HCT116 (cell line): ENCODE data around the gene SMIM10L2A. TPM values are rescaled to one million over a fixed set of nuclear protein-coding genes. Genes with fewer than 3 reads are reported as not detected.

Experiments used
- ATAC-seq: fragments of 200-7000 bp; cut with Tn5 transposase; 2 replicates; pipeline ENCODE4 v1.9.1; 2020; ENCODE audit warnings: mild to moderate bottlenecking, moderate library complexity
- BruUV-seq: library from RNA; stranded (reverse); fragments of 400-500 nt; replicated peaks from 2 replicates; lab custom pipeline; 2021; lab: Mats Ljungman, UMichigan
- CTCF ChIA-PET: fragments of 300-600 bp; sonication (Branson Sonifier 250); formaldehyde crosslinking; loops from one replicate; lab custom pipeline; 2021; ENCODE audit warnings: antibody characterized with exemption; lab: Charles Lee
- POLR2A ChIA-PET: fragments of 300-600, 350-600 bp; sonication (Branson Sonifier 250); formaldehyde crosslinking; loops from one replicate; lab custom pipeline; 2021; ENCODE audit warnings: antibody characterized with exemption; lab: Charles Lee
- RAD21 ChIA-PET, 2 experiments: fragments of 300-600 bp; sonication (Branson Sonifier 250); formaldehyde crosslinking; loops; one replicate each; lab custom pipeline; 2023; ENCODE audit warnings: low total read pairs in 2 of 2; ENCODE audit not compliant: uncharacterized antibody in 2 of 2, unreplicated experiment in 2 of 2, low non-redundant PET in 1 of 2; lab: Charles Lee
- DNase-seq: peaks from one replicate; pipeline ENCODE4 v3.0.0-alpha.2; 2010; ENCODE audit warnings: low read depth, low spot score
- H2AFZ ChIP-seq: fragments of 200-600 bp; shearing (Covaris generic), sonication (generic); 2 replicates; pipeline ENCODE4 v1.6.1; 2017; ENCODE audit warnings: low read depth, mixed run types, mixed read lengths, antibody characterized with exemption, low read length; ENCODE audit not compliant: poor library complexity, severe bottlenecking
- H3K27ac ChIP-seq: 2 replicates; pipeline ENCODE4 v1.5.1; 2012; ENCODE audit warnings: low read depth, low read length
- H3K27me3 ChIP-seq: fragments of 200-600 bp; sonication (generic); 2 replicates; pipeline ENCODE4 v1.6.1; 2016; ENCODE audit warnings: mixed run types, low read length, mixed read lengths; ENCODE audit not compliant: insufficient read depth
- H3K36me3 ChIP-seq, 2 experiments: fragments of 200-500 bp in 1 of 2; fragments of 200-600 bp in 1 of 2; sonication (Bioruptor generic) in 1 of 2; sonication (generic) in 1 of 2; 2 replicates each; pipeline versions ENCODE4 v1.5.1 to v1.6.1; 2014 to 2016; ENCODE audit warnings: low read length in 2 of 2, inconsistent platforms in 1 of 2, mixed read lengths in 1 of 2, mixed run types in 1 of 2; ENCODE audit not compliant: insufficient read depth in 2 of 2, control insufficient read depth in 1 of 2
- H3K4me1 ChIP-seq, 2 experiments: fragments of 200-600 bp in 1 of 2; sonication (generic) in 1 of 2; 2 replicates each; pipeline versions ENCODE4 v1.5.1 to v1.6.1; 2012 to 2017; ENCODE audit warnings: low read length in 2 of 2, inconsistent platforms in 1 of 2, mild to moderate bottlenecking in 1 of 2, mixed read lengths in 1 of 2, mixed run types in 1 of 2, moderate library complexity in 1 of 2; ENCODE audit not compliant: insufficient read depth in 2 of 2, control insufficient read depth in 1 of 2
- H3K4me2 ChIP-seq: fragments of 200-600 bp; sonication (generic); 2 replicates; pipeline ENCODE4 v1.6.1; 2017; ENCODE audit warnings: mixed run types, low read length, mixed read lengths
- H3K4me3 ChIP-seq, 2 experiments: fragments of 200-600 bp in 1 of 2; sonication (generic) in 1 of 2; replicated peaks in 1 of 2; 2 replicates each; pipeline ENCODE4 v1.5.1; 2011 to 2016; ENCODE audit warnings: low read length in 2 of 2, control low read depth in 1 of 2, low read depth in 1 of 2, mild to moderate bottlenecking in 1 of 2, mixed read lengths in 1 of 2, mixed run types in 1 of 2
- H3K79me2 ChIP-seq: fragments of 200-600 bp; sonication (generic); 2 replicates; pipeline ENCODE4 v1.6.1; 2017; ENCODE audit warnings: mild to moderate bottlenecking, mixed run types, low read length, moderate library complexity, mixed read lengths; ENCODE audit not compliant: insufficient read depth
- H3K9ac ChIP-seq: fragments of 200-600 bp; sonication (generic); 2 replicates; pipeline ENCODE4 v1.6.1; 2016; ENCODE audit warnings: low read length, mixed read lengths
- H3K9me2 ChIP-seq: fragments of 200-600 bp; sonication (generic), shearing (Covaris generic); 2 replicates; pipeline ENCODE4 v1.6.1; 2017; ENCODE audit warnings: mixed run types, mild to moderate bottlenecking, moderate library complexity; ENCODE audit not compliant: insufficient read depth
- H3K9me3 ChIP-seq, 2 experiments: fragments of 200-500 bp in 1 of 2; fragments of 200-600 bp in 1 of 2; sonication (Bioruptor generic) in 1 of 2; sonication (generic) in 1 of 2; 2 replicates each; pipeline ENCODE4 v1.6.1; 2014 to 2017; ENCODE audit warnings: low read length in 2 of 2, mixed read lengths in 2 of 2, inconsistent platforms in 1 of 2, low read depth in 1 of 2, mild to moderate bottlenecking in 1 of 2, mixed run types in 1 of 2, moderate library complexity in 1 of 2; ENCODE audit not compliant: control insufficient read depth in 1 of 2, insufficient read depth in 1 of 2
- H4K20me1 ChIP-seq: fragments of 200-600 bp; sonication (generic), shearing (Covaris generic); 2 replicates; pipeline ENCODE4 v1.6.1; 2017; ENCODE audit warnings: mixed run types, mild to moderate bottlenecking, moderate library complexity; ENCODE audit not compliant: insufficient read depth
- ATF3 ChIP-seq: IDR thresholded peaks from 2 replicates; pipeline ENCODE4 v1.6.1; 2012
- CEBPB ChIP-seq: IDR thresholded peaks from 2 replicates; pipeline ENCODE4 v1.6.1; 2012; ENCODE audit warnings: low read depth
- EZH2phosphoT487 ChIP-seq: fragments of 200-600 bp; IDR thresholded peaks from 2 replicates; pipeline ENCODE4 v1.6.1; 2018; ENCODE audit warnings: antibody characterized with exemption, borderline replicate concordance
- JUND ChIP-seq: IDR thresholded peaks from 2 replicates; pipeline ENCODE4 v1.6.1; 2012
- POLR2A ChIP-seq: IDR thresholded peaks from 2 replicates; pipeline ENCODE4 v1.7.0; 2011; ENCODE audit warnings: borderline replicate concordance; ENCODE audit not compliant: insufficient read depth, insufficient read length; ENCODE audit errors: extremely low read depth
- RAD21 ChIP-seq: IDR thresholded peaks from 2 replicates; pipeline ENCODE4 v1.6.1; 2012; ENCODE audit warnings: low read depth, mild to moderate bottlenecking
- SRF ChIP-seq: IDR thresholded peaks from 2 replicates; pipeline ENCODE4 v1.6.1; 2012; ENCODE audit warnings: low read depth
- TCF7L2 ChIP-seq: IDR thresholded peaks from 2 replicates; pipeline ENCODE4 v1.7.0; 2011; ENCODE audit warnings: borderline replicate concordance, inconsistent platforms; ENCODE audit not compliant: insufficient read depth, insufficient read length; ENCODE audit errors: extremely low read depth
- intact Hi-C: fragments of 100-400 bp; cut with micrococcal nuclease; formaldehyde crosslinking; loops from 2 replicates; pipeline ENCODE4 v1.10.0; 2022
- total RNA-seq: library from RNA; stranded (reverse); gene quantifications from one replicate; pipeline ENCODE4 v1.2.1, GENCODE V29; 2021; ENCODE audit not compliant: unreplicated experiment

Gene SMIM10L2A
- total RNA-seq, 1 experiment from 2014 or later = 1.5 TPM

GRCh38 chrX:135424469-135424868 lies 2.7 kb downstream of the SMIM10L2A start (continued):
- TF ChIP-seq ATF3 = no peak
- no peak for TF ChIP-seq JUND
- no peak for TF ChIP-seq SRF
- no peak for TF ChIP-seq TCF7L2
- TF ChIP-seq RAD21 = no peak

GRCh38 chrX:135425026-135425965 lies 3.6 kb downstream of the SMIM10L2A start:
- Histone ChIP-seq H3K9ac (no peak overlapping the region), H3K36me3 (no peaks in the 10 kb centered on the region), H2AFZ (no peak overlapping the region), H3K9me2 (no peaks in the 10 kb centered on the region), H3K27ac (no peak overlapping the region), H3K4me1 (peaks cover 4 to 5% of the 10 kb centered on the region in 2 experiments; a peak in 3 of 4 replicates), H4K20me1 (no peaks in the 10 kb centered on the region), H3K79me2 (no peaks in the 10 kb centered on the region), H3K4me2 (no peak overlapping the region), H3K27me3 (peaks cover 16% of the 10 kb centered on the region), H3K9me3 (no peaks in the 10 kb centered on the region), H3K4me3 (no peak overlapping the region)
- ATAC-seq (no peak), DNase-seq (no peak)
- no peak for TF ChIP-seq POLR2A
- no peak for TF ChIP-seq CEBPB
- no peak for TF ChIP-seq JUND
- TF ChIP-seq EZH2phosphoT487 = no peak
- TF ChIP-seq TCF7L2 = no peak
- no peak for TF ChIP-seq RAD21
- RAD21 ChIA-PET = no interaction called here
- POLR2A ChIA-PET = no interaction called here
- intact Hi-C loops = no loop called here
- BruUV-seq = no TSS peak
- CTCF ChIA-PET = no interaction called here
